ENCODE measurements around the gene RALB.
"Not testable (repeated sequence)": the region's sequence is repeated elsewhere in the genome, so short reads cannot be mapped to it uniquely, and the experiment has no call there.

Gene RALB

DNA sequence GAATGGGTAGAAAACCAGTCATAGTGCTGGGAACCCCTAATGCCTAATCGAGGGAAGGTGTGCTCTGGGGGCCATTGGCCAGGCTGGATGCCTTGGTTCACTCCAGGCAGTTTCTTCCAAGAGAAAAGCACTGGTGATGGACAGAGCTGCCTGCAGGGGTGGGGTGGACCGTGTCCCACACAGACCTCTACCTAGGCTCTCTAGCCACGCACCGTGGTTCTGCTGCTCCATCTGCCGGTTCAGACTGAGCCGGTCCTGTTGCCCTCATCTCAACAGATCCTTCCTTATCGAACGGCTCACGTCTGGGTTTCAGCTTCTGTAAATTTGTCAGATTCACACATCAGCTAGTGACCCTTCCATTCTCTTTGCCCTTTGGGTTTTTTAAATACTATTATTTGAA, 46.4 kb downstream of the RALB start:
- DNase-seq = no peak

DNA sequence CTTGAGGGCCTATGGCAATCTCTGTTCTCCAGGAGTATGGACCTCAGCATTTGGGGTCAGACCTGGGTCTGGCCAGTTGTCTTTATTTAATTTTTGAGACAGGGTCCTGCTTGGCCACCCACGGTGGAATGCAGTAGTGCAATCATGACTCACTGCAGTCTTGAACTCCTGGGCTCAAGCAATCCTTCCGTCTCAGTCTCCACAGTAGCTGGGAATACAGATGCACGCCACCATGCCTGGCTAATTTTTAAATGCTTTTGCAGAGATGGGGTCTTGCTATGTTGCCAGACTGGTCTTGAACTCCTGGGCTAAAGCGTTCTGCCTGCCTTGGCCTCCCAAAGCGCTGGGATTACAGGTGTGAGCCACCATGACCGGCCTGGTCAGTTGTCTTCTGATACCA, 46.9 kb downstream of the RALB start:
- DNase-seq = no peak

DNA sequence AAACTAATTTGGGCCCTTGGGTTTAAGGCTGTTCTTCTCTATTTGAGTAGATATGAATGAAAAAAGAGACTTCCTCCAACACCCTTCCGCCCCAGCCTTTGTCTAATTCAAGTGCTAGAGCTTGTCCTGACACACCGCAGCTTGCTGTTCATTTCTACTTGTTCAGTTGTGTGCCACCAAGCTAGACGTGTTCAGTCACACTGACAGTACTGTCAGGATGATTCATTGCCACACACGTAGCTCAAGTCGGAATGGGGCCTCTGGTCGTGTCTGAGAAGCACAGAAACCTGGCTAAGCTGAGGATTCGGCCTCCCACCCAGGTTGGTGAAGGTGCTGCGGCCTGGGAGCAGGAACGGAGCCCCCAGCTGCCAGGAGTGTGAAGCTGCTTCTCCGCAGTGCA, 47.7 kb downstream of the RALB start:
- DNase-seq = no peak

DNA sequence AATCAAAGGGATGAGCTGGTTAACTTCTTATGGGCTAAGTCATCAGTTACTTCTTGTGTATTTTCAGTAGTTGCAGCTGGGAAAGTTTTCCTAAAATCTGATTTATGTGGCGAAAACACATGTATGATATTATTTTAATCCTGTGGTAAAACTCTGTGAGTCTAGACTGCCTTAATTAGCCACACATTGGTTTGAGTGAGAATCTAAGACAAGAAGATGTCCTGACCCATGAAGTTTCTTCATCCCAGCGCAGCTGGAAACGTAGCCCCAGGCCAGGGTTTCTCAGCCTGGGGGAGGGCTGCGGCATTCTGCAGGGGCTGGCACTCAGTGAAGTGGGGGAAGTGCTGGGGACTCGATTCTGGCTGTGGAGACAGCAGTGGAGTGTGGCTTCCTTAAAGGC, 48.6 kb downstream of the RALB start:
- no peak for DNase-seq

DNA sequence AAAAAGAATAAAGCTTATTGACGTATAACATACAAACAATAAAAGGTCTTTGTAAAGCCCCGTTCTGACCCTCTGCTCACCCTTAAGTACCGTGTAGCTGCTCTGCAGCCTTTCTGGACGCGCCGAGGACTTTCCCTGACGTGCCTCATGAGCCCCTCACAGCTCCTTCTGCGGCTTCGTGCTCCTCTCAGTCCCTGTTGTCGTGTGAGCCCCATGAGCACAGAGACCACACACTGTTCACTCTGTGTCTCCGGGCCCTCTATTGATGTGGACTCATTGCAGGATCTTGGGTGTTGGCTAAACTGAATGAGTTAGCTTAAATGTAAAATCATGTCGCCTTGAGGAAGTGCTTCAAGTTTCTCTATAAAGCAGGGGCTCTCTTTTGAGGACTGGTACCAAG, 49.6 kb downstream of the RALB start:
- no peak for DNase-seq

DNA sequence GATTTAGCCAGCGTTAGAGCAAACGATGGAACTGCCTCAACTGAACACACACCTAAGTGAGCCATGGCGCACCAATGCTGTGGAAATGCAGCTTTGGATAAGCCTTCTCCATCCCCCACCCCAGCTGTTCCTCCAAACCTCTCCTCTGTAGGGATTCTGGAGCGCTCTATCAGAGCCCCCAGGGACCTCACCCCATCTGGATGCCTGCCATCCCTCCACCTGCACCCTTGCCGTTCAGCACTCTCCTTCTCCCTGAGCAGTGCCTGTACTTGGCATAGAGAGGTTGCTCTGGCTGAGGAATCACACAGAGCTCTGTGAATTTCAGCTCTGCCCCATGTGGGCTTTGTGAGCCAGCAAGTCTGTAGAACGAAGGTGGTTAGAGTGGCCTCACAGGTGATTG, 50.5 kb downstream of the RALB start:
- DNase-seq = no peak

DNA sequence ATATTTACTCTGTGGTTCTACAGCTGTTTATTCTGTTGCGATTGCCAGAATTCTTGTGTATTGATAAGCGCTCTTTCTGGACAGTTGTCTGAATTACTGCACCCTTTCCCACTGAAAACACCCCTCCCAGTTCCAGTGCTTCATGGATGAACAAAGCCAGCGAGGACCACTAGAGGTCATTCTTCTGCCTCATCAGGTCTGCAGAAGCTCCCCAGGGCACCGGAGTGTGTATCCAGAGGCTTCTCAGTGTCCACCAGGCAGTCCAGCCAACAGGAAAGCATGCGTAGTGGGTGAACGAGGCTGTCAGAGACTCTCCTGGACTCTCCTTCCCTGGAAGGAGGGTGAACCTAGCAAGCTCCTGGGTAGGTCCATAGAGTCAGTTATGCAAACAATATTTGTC, 52.6 kb downstream of the RALB start:
- DNase-seq = no peak

DNA sequence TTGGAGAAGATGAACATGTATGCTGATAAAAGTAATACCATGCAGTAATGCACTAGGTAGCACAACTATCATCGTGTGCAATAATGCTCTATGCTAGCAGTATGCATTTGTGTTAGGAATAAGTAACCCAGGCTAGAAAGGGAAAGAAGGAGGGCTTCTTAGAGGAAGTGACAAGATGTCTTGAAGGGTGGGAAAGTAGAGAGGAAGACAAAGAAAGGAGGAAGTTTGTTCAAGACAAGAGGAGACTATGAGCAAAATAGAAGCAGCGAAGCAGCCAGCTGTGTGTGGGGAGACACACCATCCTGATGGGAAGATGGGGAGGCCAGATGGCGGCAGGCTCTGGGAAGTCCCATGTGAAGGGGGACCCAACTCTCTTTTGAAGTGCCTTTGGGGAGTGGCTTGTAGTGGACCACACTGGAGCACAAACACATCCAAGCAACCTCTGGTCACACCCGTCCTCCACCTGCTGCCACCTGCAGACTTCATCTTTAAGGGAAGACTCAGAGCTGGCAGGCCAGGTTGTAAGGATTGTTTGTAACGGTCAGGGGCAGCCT, 53.4 kb downstream of the RALB start:
- no peak for DNase-seq

DNA sequence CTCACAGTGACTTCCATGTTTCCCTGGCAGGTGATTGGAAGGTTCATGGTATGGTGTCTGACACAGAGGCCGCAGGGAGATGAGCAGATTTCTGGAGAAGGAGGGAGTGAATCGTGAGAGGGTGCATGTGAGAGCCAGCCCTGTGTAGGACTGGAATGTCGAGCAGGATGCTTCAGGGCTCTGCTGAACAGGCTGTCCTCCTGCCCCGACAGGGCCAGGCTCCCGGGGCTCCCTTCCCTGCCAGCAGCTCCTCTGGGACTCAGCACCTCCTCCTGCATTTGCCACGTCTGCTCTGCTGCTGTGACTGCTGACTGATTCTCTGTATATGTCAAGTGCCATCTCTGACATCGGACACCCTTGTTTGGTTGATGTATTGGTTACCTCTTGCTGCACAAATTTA, 54.8 kb downstream of the RALB start:
- no peak for DNase-seq

DNA sequence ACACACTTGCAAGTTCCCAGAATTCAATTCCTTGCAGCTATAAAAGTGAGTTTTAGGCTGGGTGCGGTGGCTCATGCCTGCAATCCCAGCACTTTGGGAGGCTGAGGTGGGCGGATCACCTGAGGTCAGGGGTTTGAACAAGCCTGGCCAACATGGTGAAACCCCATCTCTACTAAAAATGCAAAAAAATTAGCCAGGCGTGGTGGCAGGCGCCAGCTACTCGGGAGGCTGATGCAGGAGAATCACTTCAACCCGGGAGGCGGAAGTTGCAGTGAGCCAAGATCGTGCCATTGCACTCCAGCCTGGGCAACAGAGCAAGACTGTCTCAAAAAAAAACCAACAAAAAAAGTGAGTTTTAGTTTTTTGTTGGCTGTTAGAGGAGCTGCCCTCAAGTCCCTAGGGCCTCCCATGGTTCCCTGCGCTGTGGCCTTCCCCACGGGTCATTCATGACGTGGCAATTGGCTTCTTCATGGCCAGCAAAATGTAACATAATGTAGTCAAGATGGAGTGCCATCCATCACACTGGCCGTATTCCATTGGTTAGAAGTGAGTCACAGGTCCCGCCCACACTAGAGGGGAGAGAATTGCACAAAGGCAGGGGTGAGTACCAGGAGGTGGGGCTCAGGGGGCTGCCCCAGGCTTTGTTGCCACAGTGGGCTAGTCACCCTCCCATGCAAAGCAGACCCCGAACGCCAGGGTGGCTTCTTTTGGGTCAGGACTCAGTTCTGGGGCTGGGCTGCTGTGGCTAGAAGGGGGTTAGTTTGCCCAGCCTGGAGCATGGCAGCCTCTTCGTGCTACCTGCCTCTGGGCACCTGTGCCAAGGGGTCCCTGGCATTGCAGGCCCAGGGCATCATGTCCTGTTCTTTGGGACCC, 55.6 kb downstream of the RALB start:
- DNase-seq = no peak

DNA sequence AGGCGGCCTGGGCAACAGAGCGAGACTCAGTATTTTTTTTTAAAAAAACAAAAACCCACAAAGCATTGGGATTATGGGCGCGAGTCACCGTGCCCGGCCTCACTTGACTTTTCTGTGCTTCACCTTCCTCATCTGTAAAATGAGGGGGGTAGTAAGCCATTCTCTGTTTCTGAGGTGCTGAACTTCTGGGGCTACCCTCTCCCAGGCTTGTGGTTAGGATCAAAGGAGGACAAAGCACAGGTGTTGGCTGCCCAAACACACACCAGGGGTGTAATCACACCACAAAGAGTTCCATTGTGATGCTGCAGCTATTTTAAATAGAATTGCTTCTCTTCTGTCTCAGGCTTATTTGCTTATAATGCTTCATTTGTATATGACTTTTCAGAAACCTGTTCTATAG, 57.5 kb downstream of the RALB start:
- DNase-seq = no peak

DNA sequence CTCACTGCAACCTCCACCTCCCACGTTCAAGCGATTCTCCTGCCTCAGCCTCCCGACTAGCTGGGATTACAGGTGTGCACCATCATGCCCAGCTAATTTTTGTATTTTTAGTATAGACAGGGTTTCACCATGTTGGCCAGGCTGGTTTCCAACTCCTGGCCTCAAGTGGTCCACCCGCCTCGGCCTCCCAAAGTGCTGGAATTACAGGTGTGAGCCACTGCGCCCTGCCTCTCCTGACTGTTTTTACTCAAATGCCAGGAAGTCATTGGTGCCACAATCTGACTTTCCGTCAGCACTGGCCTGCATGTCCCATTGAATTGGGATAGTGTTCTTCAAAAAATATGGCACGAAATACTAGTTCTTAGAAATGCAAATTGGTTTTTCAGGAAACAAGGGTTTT, 58.2 kb downstream of the RALB start:
- DNase-seq = not testable (repeated sequence)

DNA sequence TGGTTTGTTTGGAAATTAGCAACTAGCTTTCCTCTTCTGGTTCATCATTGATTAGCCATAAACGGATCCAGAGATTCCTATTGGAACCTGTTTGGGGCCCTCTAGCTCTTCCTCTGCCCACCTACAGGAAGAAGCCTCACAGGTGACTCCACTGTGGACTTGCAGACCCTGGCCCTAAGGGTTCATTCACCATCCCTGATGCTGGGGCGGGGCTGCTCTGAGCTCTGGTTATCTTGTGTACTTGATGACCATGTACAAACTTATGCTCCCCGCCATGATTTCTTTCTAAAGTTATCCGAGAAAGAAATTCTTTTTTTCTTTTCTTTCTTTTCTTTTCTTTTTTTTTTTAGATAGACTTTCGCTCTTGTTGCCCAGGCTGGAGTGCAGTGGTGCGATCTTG, 59.4 kb downstream of the RALB start:
- no peak for DNase-seq

DNA sequence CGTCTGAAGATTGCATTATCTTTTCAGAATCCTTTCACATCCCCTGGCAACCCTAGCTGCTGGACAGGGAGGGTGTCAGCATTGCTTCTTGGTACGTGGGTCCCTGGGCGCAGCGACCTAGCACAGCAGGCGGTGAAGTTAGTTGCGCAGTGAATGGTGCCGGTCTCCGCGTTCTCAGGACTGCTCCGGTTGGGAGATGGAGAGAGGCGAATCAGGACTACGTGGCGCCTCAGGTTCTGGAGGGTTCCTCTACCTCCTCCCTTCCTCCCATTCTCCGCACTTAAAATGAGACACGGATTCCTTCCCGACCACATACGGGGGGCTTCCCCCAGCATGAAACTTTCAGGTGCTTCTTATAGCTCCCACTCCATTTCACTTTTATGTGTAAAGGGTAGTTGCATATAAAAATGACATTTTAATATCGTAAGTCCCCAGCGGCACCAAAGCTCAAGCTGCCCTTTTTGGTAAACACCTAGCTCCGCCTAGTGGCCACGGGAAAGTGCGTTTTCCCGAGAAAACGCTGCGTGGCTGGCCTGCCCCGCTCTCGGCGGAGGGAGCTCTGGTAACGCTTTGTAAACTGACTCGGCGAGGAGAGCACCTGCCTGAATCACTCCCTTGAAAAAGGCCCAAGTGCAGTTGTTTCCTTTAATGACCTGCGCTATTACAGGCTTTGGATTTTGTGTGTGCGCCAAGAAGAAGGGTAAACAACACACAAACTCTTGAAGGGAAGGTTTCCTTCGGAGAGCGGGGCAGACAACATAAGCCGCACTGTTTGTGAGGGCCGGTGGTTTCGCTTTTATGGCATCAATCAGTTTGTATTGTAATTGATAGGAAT, 60.4 kb downstream of the RALB start:
- peak; percentile 73 for DNase-seq

DNA sequence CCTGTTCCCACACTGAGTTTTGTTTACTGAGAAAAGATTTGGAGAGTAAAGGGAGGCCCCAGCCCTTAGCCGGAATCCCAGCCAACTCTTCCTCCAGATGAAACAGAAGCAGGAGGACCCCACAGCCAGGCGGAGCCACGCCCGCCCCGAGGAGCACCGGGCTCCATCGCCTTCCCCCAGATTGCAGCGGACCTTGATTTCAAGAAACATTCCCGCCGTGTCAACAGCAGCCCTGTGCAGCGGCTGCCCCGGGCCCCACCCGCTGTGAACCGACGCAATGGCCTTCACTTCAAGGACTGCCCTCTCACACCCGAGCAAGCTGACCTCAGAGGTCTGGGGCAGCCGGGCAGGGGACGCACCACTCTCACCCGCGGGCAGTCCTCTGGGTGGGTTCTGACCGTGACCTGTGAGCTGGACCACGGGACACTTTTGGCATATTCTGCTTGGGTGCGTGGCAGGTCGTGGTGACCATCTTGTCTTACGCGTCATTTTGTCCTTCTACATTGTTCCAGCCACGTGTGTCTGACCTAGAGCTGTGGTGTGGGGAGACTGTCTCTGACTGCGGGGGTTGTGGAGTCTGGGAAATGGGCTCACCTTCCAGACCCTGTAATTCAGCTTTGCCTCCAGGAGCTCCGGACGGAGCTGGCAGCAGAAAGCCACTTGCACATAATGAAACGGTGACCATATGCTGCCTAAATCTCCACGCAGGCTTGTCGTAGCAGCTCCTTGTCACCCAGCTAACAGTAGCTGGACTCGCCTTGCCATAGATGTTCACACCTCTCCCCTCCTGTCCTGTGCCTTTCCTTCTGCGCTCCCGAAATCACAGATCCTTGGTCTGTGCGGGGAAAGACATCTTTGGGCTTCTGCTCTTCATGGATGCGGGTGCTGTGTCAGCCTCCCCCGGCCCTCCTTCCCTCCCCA, 61.3 kb downstream of the RALB start:
- no peak for DNase-seq

DNA sequence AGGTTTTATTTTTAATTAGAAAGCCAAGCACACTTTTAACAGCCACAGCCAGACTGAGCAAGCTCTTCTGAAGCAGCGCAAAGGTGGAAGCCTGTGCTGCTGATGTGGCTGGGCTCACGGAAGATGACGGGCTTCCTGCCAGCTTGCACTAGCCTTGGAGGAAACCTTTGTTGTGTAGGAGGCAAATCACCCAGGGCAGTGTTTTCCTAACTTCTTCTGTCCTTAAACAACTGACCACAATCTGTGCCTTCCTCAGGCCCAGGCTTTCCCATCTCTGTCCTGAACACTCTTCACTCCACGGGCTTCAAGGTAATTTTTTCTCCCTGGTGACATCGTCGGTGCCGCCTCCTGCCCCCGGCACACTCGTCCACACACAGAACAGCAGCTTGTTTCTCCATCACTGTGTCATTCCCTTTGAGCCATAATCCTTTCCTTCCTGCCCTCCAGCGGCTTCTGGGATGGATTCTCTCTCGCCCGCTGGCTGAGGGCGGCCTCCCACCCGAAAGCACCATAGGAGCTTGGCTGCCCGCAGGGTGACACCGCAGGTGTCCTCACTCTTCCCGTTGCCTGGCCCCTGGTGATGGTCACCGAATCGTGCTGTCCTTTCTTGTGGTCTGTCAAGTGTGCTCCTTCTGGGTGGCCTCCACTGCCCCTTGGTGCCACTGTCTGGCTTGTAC, 62.2 kb downstream of the RALB start:
- DNase-seq = no peak

DNA sequence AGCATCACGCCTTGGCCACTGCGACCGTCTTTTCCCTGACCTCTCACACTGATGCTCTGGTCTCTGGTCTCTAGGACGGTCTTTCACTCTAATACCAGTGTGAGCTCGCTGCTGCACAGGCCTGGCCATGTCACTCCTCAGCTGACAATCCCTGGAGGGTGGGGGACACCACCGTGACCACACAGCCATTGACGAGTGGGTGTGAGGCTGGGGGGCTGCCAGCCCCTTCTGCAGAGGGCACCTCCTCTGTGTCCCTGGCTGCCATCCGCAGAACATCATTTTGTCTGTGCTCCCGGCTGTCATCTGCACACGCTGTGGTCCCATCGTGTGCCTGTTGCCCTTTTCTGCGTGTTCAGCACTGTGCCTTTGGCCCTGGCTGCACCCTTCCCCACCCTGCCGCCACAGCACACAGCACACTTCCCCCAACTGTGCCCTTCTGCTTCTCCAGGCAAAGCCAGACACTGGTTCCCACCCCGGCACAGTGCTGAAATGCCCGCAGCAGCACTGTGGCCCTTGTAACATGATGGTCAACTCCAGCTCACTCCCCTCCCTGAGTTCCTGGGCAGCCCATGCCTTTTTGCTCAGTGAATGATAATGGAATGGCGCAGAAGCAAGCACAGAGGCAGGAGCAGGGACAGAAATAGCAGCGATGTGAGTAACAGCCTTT, 62.8 kb downstream of the RALB start:
- DNase-seq = no peak

DNA sequence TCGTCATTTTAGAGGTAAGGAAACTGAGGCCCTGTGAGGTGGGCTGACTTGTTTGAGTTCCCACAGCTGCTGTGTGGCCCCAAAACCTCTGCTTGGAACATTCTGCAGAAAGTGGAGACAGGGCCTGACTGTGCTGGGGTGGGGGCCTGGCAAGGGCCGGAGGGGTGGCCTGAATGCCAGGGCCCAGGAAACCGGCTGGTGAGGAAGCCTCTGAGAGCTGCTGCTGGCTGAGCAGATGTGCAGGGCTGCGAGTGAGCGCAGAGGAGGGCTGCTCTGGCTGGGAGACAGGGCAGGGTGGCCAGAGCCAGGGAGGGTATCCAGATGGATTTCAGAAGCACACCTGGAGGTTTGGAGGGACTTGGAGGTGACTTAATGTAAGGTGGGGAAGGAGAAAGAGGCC, 63.4 kb downstream of the RALB start:
- no peak for DNase-seq

DNA sequence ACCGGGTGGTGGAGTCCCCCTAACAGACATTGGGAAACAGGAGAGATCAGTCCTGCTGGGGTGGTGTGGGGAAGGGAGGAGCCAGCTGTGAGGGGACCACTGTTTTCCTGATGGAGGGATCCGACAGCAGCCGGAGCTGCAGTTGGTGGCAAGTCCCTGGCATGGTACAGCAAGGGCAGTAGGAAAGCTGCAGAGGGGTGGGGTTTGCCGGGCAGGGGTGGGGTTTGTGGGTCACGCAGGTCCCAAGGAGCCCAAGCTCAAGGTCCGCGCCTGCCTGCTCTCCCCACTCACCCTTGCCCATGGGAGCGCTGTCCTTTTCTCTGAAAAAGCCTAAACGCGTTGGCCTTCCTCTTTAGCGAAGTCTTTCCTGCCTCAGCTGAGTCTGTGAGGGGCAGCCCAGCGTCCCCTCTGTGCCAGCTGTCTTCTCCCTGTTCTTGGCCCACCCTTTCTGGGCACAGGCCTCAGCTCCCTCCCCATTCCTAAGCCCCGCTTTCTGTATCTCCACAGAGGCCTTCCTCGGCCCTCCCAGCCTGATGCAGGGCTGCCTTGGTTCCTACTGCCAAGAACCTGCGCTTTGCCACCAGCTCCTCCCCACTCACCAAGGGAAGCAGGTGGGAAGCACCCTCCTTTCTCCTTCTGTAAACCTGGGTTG, 64.0 kb downstream of the RALB start:
- no peak for DNase-seq

DNA sequence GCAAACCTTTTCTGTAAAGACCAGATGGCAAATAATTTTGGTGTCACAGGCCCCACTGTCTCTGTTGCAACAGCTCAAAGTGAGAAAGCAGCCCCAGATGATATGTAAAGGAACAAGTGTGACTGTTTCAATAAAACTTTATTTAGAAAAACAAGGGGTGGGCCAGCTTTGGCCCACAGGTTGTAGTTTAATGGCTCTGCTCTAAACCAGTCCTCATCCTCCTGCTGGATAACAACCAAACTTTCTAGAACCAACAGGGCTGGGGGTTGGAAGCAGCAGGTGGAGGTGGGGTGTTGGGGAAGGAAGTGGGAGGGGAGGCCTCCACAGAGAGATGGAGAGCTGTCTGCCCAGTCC, 64.5 kb downstream of the RALB start:
- no peak for DNase-seq

DNA sequence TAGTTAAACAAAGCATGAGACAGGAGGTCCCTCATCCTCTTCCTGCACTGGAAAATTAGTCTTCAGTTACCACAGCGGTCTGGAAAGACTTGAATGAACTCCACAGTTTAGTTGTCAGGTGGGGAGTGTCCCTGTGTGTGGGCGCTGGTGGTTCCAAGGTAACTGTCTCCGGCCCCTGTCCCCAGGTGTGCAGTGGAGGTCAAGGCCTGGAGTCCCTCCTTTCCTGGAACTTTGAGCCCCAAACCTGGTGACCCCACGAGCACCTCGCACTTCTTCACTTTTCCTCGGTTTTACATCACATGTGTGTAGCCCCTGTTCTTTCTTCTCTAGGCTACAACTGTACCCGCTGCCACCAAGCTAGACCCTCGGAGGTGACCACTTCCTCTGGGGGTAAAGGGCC, 65.3 kb downstream of the RALB start:
- no peak for DNase-seq

All from DMS153 (cell line).